Activated CD4-positive, CD25-positive, alpha-beta regulatory T cell (primary cell): ENCODE results near the gene COX6B1.
"Not testable (repeated sequence)": the region's sequence is repeated elsewhere in the genome, so short reads cannot be mapped to it uniquely, and the experiment has no call there.

ENCODE experiments used
- DNase-seq, 4 experiments: peaks; one replicate each; lab custom pipeline; 2025; lab: John Stamatoyannopoulos, UW

Gene COX6B1

GRCh38 chr19:35665604-35666003 lies 17.5 kb downstream of the COX6B1 start:
- DNase-seq = no peak

GRCh38 chr19:35666251-35666913 lies 18.3 kb downstream of the COX6B1 start, which contains the start of gene UPK1A:
UPK1A (plus strand) TSS chr19:35666517; CDS start chr19:35666813, 296 bp downstream.
- DNase-seq = no peak

- no peak for DNase-seq
These were observed 21.4 kb downstream of the COX6B1 start for GRCh38 chr19:35669566-35669965.

GRCh38 chr19:35669974-35670373 lies 21.9 kb downstream of the COX6B1 start:
- no peak for DNase-seq

GRCh38 chr19:35670686-35671085 lies 22.6 kb downstream of the COX6B1 start:
- DNase-seq = no peak

GRCh38 chr19:35671818-35672217 lies 23.7 kb downstream of the COX6B1 start:
- DNase-seq = no peak

GRCh38 chr19:35673121-35673804 lies 25.1 kb downstream of the COX6B1 start:
- DNase-seq = peak in 1 of 4 experiments; percentile 9

GRCh38 chr19:35675589-35676140 lies 27.5 kb downstream of the COX6B1 start:
- no peak for DNase-seq

- no peak for DNase-seq
These were observed 41.7 kb downstream of the COX6B1 start for GRCh38 chr19:35689836-35690235.

- not testable (repeated sequence) for DNase-seq
These were observed 43.0 kb downstream of the COX6B1 start for GRCh38 chr19:35691106-35691505.

- no peak for DNase-seq
These were observed 43.9 kb downstream of the COX6B1 start for GRCh38 chr19:35692010-35692409.

GRCh38 chr19:35693422-35693821 lies 45.3 kb downstream of the COX6B1 start:
- no peak for DNase-seq

GRCh38 chr19:35693835-35694599 lies 45.9 kb downstream of the COX6B1 start:
- DNase-seq = peak; percentile 79 to 89 (median 84)

- no peak for DNase-seq
These were observed 47.8 kb downstream of the COX6B1 start for GRCh38 chr19:35695895-35696422.

GRCh38 chr19:35696835-35697234 lies 48.7 kb downstream of the COX6B1 start:
- DNase-seq = no peak

- peak; percentile 76 to 84 (median 84) for DNase-seq
These were observed 54.3 kb downstream of the COX6B1 start for GRCh38 chr19:35702223-35703012.

GRCh38 chr19:35703343-35703742 lies 55.2 kb downstream of the COX6B1 start:
- no peak for DNase-seq

- no peak for DNase-seq
These were observed 56.1 kb downstream of the COX6B1 start, which contains the start of gene ZBTB32 for GRCh38 chr19:35704218-35704617. ZBTB32 (plus strand) TSS chr19:35704558; CDS start chr19:35714627, 10,069 bp downstream.
